Measurements from ENCODE around the gene BMP3. TPM values are rescaled to one million over a fixed set of nuclear protein-coding genes. Genes with fewer than 3 reads are reported as not detected.

The BMP3 gene
- total RNA-seq, 1 experiment from 2014 or later: not detected

- H3K9me2 ChIP-seq (ENCODE audit: insufficient read depth): no peaks in the 10 kb centered on the region
- no peaks in the 10 kb centered on the region for H4K20me1 ChIP-seq (ENCODE audit: insufficient read depth)
- H3K27me3 ChIP-seq (ENCODE audit: insufficient read depth, low read length): peaks cover 45% of the 10 kb centered on the region
- H3K9ac ChIP-seq (ENCODE audit: low read length): no peak overlapping the region
- no peak overlapping the region for H3K27ac ChIP-seq (ENCODE audit: low read depth, low read length)
- no peaks in the 10 kb centered on the region for H3K9me3 ChIP-seq (ENCODE audit: control insufficient read depth in 1 of 2, insufficient read depth in 1 of 2, low read depth in 1 of 2, low read length in 2 of 2)
- no peak overlapping the region for H2AFZ ChIP-seq (ENCODE audit: low read depth, low read length, poor library complexity, severe bottlenecking)
- H3K36me3 ChIP-seq (ENCODE audit: control insufficient read depth in 1 of 2, insufficient read depth in 2 of 2, low read length in 2 of 2): no peaks in the 10 kb centered on the region
- TF ChIP-seq RAD21 (IDR thresholded peaks at IDR 0.05; ENCODE audit: low read depth) (no peak), ATF3 (IDR thresholded peaks at IDR 0.05) (no peak), POLR2A (IDR thresholded peaks at IDR 0.05; ENCODE audit: borderline replicate concordance, extremely low read depth, insufficient read depth, insufficient read length) (no peak), SRF (IDR thresholded peaks at IDR 0.05; ENCODE audit: low read depth) (no peak), SP1 (IDR thresholded peaks at IDR 0.05; ENCODE audit: low read depth) (no peak), EZH2phosphoT487 (IDR thresholded peaks at IDR 0.05; ENCODE audit: borderline replicate concordance) (no peak), MAX (IDR thresholded peaks at IDR 0.05) (no peak), JUND (IDR thresholded peaks at IDR 0.05) (no peak), EGR1 (IDR thresholded peaks at IDR 0.05; ENCODE audit: low read depth) (no peak), ZNF274 (IDR thresholded peaks at IDR 0.05; ENCODE audit: low read depth, low read length) (no peak), SIN3A (IDR thresholded peaks at IDR 0.05; ENCODE audit: low read depth) (no peak), ZBTB33 (IDR thresholded peaks at IDR 0.05; ENCODE audit: extremely low read depth, insufficient replicate concordance, low read length) (no peak), TCF7L2 (IDR thresholded peaks at IDR 0.05; ENCODE audit: borderline replicate concordance, extremely low read depth, insufficient read depth, insufficient read length) (no peak), POLR2AphosphoS5 (IDR thresholded peaks at IDR 0.05; ENCODE audit: low read depth, low read length) (no peak), EZH2 (IDR thresholded peaks at IDR 0.05) (no peak), CBX3 (IDR thresholded peaks at IDR 0.05; ENCODE audit: low read depth) (no peak)
- DNase-seq (ENCODE audit: low read depth, low spot score) (no peak), ATAC-seq (no peak)
- H3K4me2 ChIP-seq (ENCODE audit: low read length): no peak overlapping the region
- RAD21 ChIA-PET (ENCODE audit: low non-redundant PET in 1 of 2, low total read pairs in 2 of 2, uncharacterized antibody in 2 of 2, unreplicated experiment in 2 of 2): no interaction called here
- intact Hi-C loops (cut with micrococcal nuclease): no loop called here
- H3K4me1 ChIP-seq (ENCODE audit: control insufficient read depth in 1 of 2, insufficient read depth in 2 of 2, low read length in 2 of 2): no peaks in the 10 kb centered on the region
- no peaks in the 10 kb centered on the region for H3K79me2 ChIP-seq (ENCODE audit: insufficient read depth, low read length)
- no TSS peak for BruUV-seq (replicated peaks)
- POLR2A ChIA-PET: no interaction called here
- H3K4me3 ChIP-seq (replicated peaks in 1 of 2; ENCODE audit: low read depth in 1 of 2, low read length in 2 of 2): no peak overlapping the region
- CTCF ChIA-PET: no interaction called here
These were observed 8.5 kb upstream of the BMP3 start for GRCh38 chr4:81021981-81022380.
